ENCODE data around the gene CDIP1.
A peak's percentile ranks its signal among the peaks of the same experiment; 100 is the strongest.

CDIP1 gene

GRCh38 chr16:4489030-4489429 is 49.5 kb downstream of the CDIP1 start:
- DNase-seq (ENCODE audit: low read depth) = peak; percentile 82

GRCh38 chr16:4488499-4488967 is 50.0 kb downstream of the CDIP1 start:
- DNase-seq (ENCODE audit: low read depth) = no peak

GRCh38 chr16:4487955-4488498 is 50.5 kb downstream of the CDIP1 start:
- no peak for DNase-seq (ENCODE audit: low read depth)

- DNase-seq (ENCODE audit: low read depth) = no peak
These were observed 52.3 kb downstream of the CDIP1 start for GRCh38 chr16:4486126-4486893.

GRCh38 chr16:4481963-4482362 is 56.6 kb downstream of the CDIP1 start:
- no peak for DNase-seq (ENCODE audit: low read depth)

GRCh38 chr16:4481526-4481925 is 57.0 kb downstream of the CDIP1 start:
- no peak for DNase-seq (ENCODE audit: low read depth)

GRCh38 chr16:4477966-4478365 is 60.6 kb downstream of the CDIP1 start:
- DNase-seq (ENCODE audit: low read depth) = no peak

GRCh38 chr16:4475880-4476788 is 62.4 kb downstream of the CDIP1 start, which contains the start of gene HMOX2:
Gene HMOX2, plus strand, starts transcription at chr16:4476398. Its CDS starts 29,127 bp downstream, at chr16:4505525.
- peak; percentile 74 for DNase-seq (ENCODE audit: low read depth)

- DNase-seq (ENCODE audit: low read depth) = peak; percentile 85
These were observed 64.2 kb downstream of the CDIP1 start, which contains the start of gene NMRAL1 for GRCh38 chr16:4474192-4474961. Gene NMRAL1, minus strand, starts transcription at chr16:4474625. Its CDS starts 493 bp downstream, at chr16:4474132.

GRCh38 chr16:4472880-4473279 is 65.7 kb downstream of the CDIP1 start:
- no peak for DNase-seq (ENCODE audit: low read depth)

GRCh38 chr16:4471869-4472268 is 66.7 kb downstream of the CDIP1 start:
- DNase-seq (ENCODE audit: low read depth) = no peak

GRCh38 chr16:4468972-4469371 is 69.6 kb downstream of the CDIP1 start:
- no peak for DNase-seq (ENCODE audit: low read depth)

- no peak for DNase-seq (ENCODE audit: low read depth)
These were observed 70.7 kb downstream of the CDIP1 start for GRCh38 chr16:4467916-4468315.

- no peak for DNase-seq (ENCODE audit: low read depth)
These were observed 72.4 kb downstream of the CDIP1 start for GRCh38 chr16:4465977-4466779.

- DNase-seq (ENCODE audit: low read depth) = no peak
These were observed 74.9 kb downstream of the CDIP1 start for GRCh38 chr16:4463522-4464163.

- DNase-seq (ENCODE audit: low read depth) = no peak
These were observed 77.1 kb downstream of the CDIP1 start for GRCh38 chr16:4461250-4462085.

GRCh38 chr16:4460936-4461249 is 77.7 kb downstream of the CDIP1 start:
- no peak for DNase-seq (ENCODE audit: low read depth)
